Keratinocyte (primary cell): ENCODE measurements around the gene SRP14. TPM values are rescaled to one million over a fixed set of nuclear protein-coding genes. Genes with fewer than 3 reads are reported as not detected.

Experiments
- DNase-seq: peaks from one replicate; pipeline ENCODE4 v3.0.0-alpha.2; 2011; ENCODE audit warnings: low read depth, missing footprints, low spot score
- FAIRE-seq: peaks from 2 replicates; lab custom pipeline; 2011; peaks lifted over from hg19 to GRCh38; lab: Jason Lieb, UNC
- H2AFZ ChIP-seq: 2 replicates; pipeline ENCODE4 v1.6.0; 2012; ENCODE audit warnings: low read length, control low read depth, inconsistent platforms; ENCODE audit not compliant: control insufficient read depth
- H3K27ac ChIP-seq: 2 replicates; pipeline ENCODE4 v1.5.1; 2011; ENCODE audit warnings: low read length; ENCODE audit not compliant: control insufficient read depth, insufficient read depth
- H3K27me3 ChIP-seq: 3 replicates; pipeline ENCODE4 v1.6.0; 2011; ENCODE audit warnings: low read length; ENCODE audit not compliant: control insufficient read depth, insufficient read depth; ENCODE audit errors: extremely low read depth
- H3K36me3 ChIP-seq, 2 experiments: 2 replicates in 1 of 2; 3 replicates in 1 of 2; pipeline ENCODE4 v1.5.1; 2011; ENCODE audit warnings: low read length in 2 of 2, mild to moderate bottlenecking in 1 of 2; ENCODE audit not compliant: control insufficient read depth in 2 of 2, insufficient read depth in 2 of 2; ENCODE audit errors: extremely low read depth in 1 of 2
- H3K4me1 ChIP-seq: 3 replicates; pipeline ENCODE4 v1.5.1; 2011; ENCODE audit warnings: low read length; ENCODE audit not compliant: control insufficient read depth, insufficient read depth; ENCODE audit errors: extremely low read depth
- H3K4me2 ChIP-seq: 3 replicates; pipeline ENCODE4 v1.6.0; 2011; ENCODE audit warnings: low read depth, low read length; ENCODE audit not compliant: control insufficient read depth, insufficient read depth; ENCODE audit errors: extremely low read depth
- H3K4me3 ChIP-seq, 3 experiments: fragments of 200-600 bp in 1 of 3; sonication (generic) in 1 of 3; 2 replicates in 2 of 3; 3 replicates in 1 of 3; pipeline ENCODE4 v1.5.1; 2011 to 2016; ENCODE audit warnings: low read length in 3 of 3, mild to moderate bottlenecking in 3 of 3, control low read depth in 2 of 3, inconsistent platforms in 1 of 3, low read depth in 1 of 3, mixed read lengths in 1 of 3, mixed run types in 1 of 3, moderate library complexity in 1 of 3; ENCODE audit not compliant: control insufficient read depth in 2 of 3, insufficient read depth in 2 of 3; ENCODE audit errors: extremely low read depth in 1 of 3
- H3K79me2 ChIP-seq: 2 replicates; pipeline ENCODE4 v1.6.0; 2012; ENCODE audit warnings: low read length; ENCODE audit not compliant: control insufficient read depth, insufficient read depth
- H3K9ac ChIP-seq: 3 replicates; pipeline ENCODE4 v1.6.0; 2011; ENCODE audit warnings: low read length; ENCODE audit not compliant: control insufficient read depth, insufficient read depth; ENCODE audit errors: extremely low read depth
- H3K9me1 ChIP-seq: 3 replicates; pipeline ENCODE4 v1.6.0; 2011; ENCODE audit warnings: low read length; ENCODE audit not compliant: control insufficient read depth, insufficient read depth; ENCODE audit errors: extremely low read depth
- H3K9me3 ChIP-seq: 2 replicates; pipeline ENCODE4 v1.5.1; 2012; ENCODE audit warnings: low read depth, low read length; ENCODE audit not compliant: control insufficient read depth
- H4K20me1 ChIP-seq: 3 replicates; pipeline ENCODE4 v1.6.0; 2011; ENCODE audit warnings: low read length; ENCODE audit not compliant: control insufficient read depth, insufficient read depth; ENCODE audit errors: extremely low read depth
- CTCF ChIP-seq, 3 experiments: IDR thresholded peaks in 1 of 3; conservative IDR thresholded peaks in 1 of 3; optimal IDR thresholded peaks in 1 of 3; 2 replicates in 2 of 3; 3 replicates in 1 of 3; pipeline versions ENCODE3 to v1.5.1; 2011; ENCODE audit warnings: low read length in 3 of 3, mild to moderate bottlenecking in 3 of 3, moderate library complexity in 2 of 3, control low read depth in 1 of 3, inconsistent platforms in 1 of 3; ENCODE audit not compliant: insufficient read depth in 2 of 3; ENCODE audit errors: extremely low read depth in 1 of 3
- EZH2 ChIP-seq: IDR thresholded peaks from one replicate; pipeline ENCODE4 v1.6.1; 2012; ENCODE audit warnings: inconsistent platforms, mild to moderate bottlenecking, low read length, moderate library complexity
- dilution Hi-C: fragments of 300-500 bp; cut with MboI; formaldehyde crosslinking; loops from one replicate; pipeline ENCODE4 v1.7.0; 2020; ENCODE audit warnings: low sequenced_read_pairs; ENCODE audit not compliant: extremely low pct_ligation_motif_present
- polyA plus RNA-seq, 5 experiments: library from polyadenylated mRNA; depleted of rRNA in 3 of 5; stranded (reverse) in 3 of 5; stranded (forward) in 1 of 5; unstranded in 1 of 5; fragments of >200 nt; gene quantifications; 1 replicate in 1 of 5; 2 replicates in 3 of 5; 3 replicates in 1 of 5; pipeline versions ENCODE4 v1.2.1 to v1.2.3, GENCODE V29; 2011 to 2012; ENCODE audit warnings: missing spikeins in 2 of 5, low read depth in 1 of 5, low replicate concordance in 1 of 5

SRP14 gene
- polyA plus RNA-seq, 1 donor (not counting 4 experiments of a cell fraction or from before 2014, with no cell fraction given) = 407 TPM

GRCh38 chr15:39998511-39999077, 40.4 kb downstream of the SRP14 start:
- no peaks in the 10 kb centered on the region for H3K79me2 ChIP-seq
- TF ChIP-seq CTCF (optimal IDR thresholded peaks at IDR 0.05 in 1 of 3, IDR thresholded peaks at IDR 0.05 in 1 of 3, conservative IDR thresholded peaks at IDR 0.05 in 1 of 3; ENCODE audit: extremely low read depth in 1 of 3, insufficient read depth in 2 of 3, low read length in 3 of 3) = no peak
- no peak for TF ChIP-seq EZH2

GRCh38 chr15:39997639-39998038, 41.3 kb downstream of the SRP14 start:
- H3K27ac ChIP-seq = no peak overlapping the region
- TF ChIP-seq EZH2 (no peak), CTCF (optimal IDR thresholded peaks at IDR 0.05 in 1 of 3, IDR thresholded peaks at IDR 0.05 in 1 of 3, conservative IDR thresholded peaks at IDR 0.05 in 1 of 3; ENCODE audit: extremely low read depth in 1 of 3, insufficient read depth in 2 of 3, low read length in 3 of 3) (no peak)
- peaks cover 25% of the 10 kb centered on the region for H3K4me1 ChIP-seq
- H3K4me2 ChIP-seq = no peak overlapping the region
- H3K9me3 ChIP-seq = no peaks in the 10 kb centered on the region
- H3K4me3 ChIP-seq = no peak overlapping the region
- no peaks in the 10 kb centered on the region for H4K20me1 ChIP-seq
- H3K9me1 ChIP-seq = no peaks in the 10 kb centered on the region
- no peaks in the 10 kb centered on the region for H3K27me3 ChIP-seq
- DNase-seq (no peak), FAIRE-seq (no peak)
- dilution Hi-C loops = no loop called here
- H2AFZ ChIP-seq = no peak overlapping the region
- no peak overlapping the region for H3K9ac ChIP-seq
- H3K36me3 ChIP-seq = peaks cover 15 to 22% of the 10 kb centered on the region in 2 experiments
- H3K79me2 ChIP-seq = no peaks in the 10 kb centered on the region

More at GRCh38 chr15:39998511-39999077, 40.4 kb downstream of the SRP14 start:
- FAIRE-seq (no peak), DNase-seq (no peak)
- dilution Hi-C loops = no loop called here
- Histone ChIP-seq H2AFZ (no peak overlapping the region), H3K36me3 (peaks cover 12 to 29% of the 10 kb centered on the region in 2 experiments), H3K4me2 (no peak overlapping the region), H3K4me1 (peaks cover 26% of the 10 kb centered on the region), H3K9me3 (no peaks in the 10 kb centered on the region), H3K9ac (no peak overlapping the region), H4K20me1 (no peaks in the 10 kb centered on the region), H3K27ac (no peak overlapping the region), H3K4me3 (no peak overlapping the region), H3K9me1 (no peaks in the 10 kb centered on the region), H3K27me3 (no peaks in the 10 kb centered on the region)
